Colonic mucosa (tissue), 4 donors: Measurements from ENCODE around the gene SPG11. TPM values are rescaled to one million over a fixed set of nuclear protein-coding genes. Genes with fewer than 3 reads are reported as not detected.

Experiments used
- DNase-seq: peaks from one replicate; pipeline ENCODE4 v3.0.0-alpha.2; 2020
- H3K27ac ChIP-seq: fragments of 200-600 bp; one replicate; pipeline ENCODE4 v1.8.0; 2021
- H3K27me3 ChIP-seq: fragments of 200-600 bp; one replicate; pipeline ENCODE4 v1.8.0; 2021
- H3K36me3 ChIP-seq: fragments of 200-600 bp; one replicate; pipeline ENCODE4 v1.8.0; 2021
- H3K4me1 ChIP-seq: fragments of 200-600 bp; one replicate; pipeline ENCODE4 v1.8.0; 2021; ENCODE audit warnings: mild to moderate bottlenecking
- H3K4me3 ChIP-seq: fragments of 200-600 bp; one replicate; pipeline ENCODE4 v1.8.0; 2021
- H3K9ac ChIP-seq, 2 donors: one replicate each; pipeline ENCODE4 v1.7.0; 2013; ENCODE audit warnings: control low read depth in 2 of 2, low read depth in 2 of 2, low read length in 2 of 2
- H3K9me3 ChIP-seq: fragments of 200-600 bp; one replicate; pipeline ENCODE4 v1.8.0; 2021
- CTCF ChIP-seq: fragments of 200-600 bp; IDR thresholded peaks from one replicate; pipeline ENCODE4 v1.8.0; 2022; ENCODE audit warnings: antibody characterized with exemption, mild to moderate bottlenecking
- intact Hi-C: fragments of 100-400 bp; cut with DNase I; formaldehyde crosslinking; loops from one replicate; pipeline ENCODE4 v1.14.1; 2022
- total RNA-seq, 2 donors: library from RNA; stranded (reverse); fragmentation: NEBNext Ultra II Directional in 1 of 2; extraction: Animal tissue kit (Norgen Biotek cat#: 25700) in 1 of 2; gene quantifications; one replicate each; pipeline ENCODE4 v1.2.1, GENCODE V29; 2021
- donor health status: healthy.
- donor health status: DM: no; HTN: no; CAD: no.
- donor health status: DM: no; HTN: no; CAD: no.

SPG11 gene
- total RNA-seq, 2 donors from 2014 or later, result 79.3 to 95.3 TPM

GRCh38 chr15:44584162-44584749 is 79.2 kb downstream of the SPG11 start:
- peak; percentile 47 for DNase-seq
- TF ChIP-seq CTCF, result peak; percentile 52

GRCh38 chr15:44580105-44580504 is 83.4 kb downstream of the SPG11 start:
- TF ChIP-seq CTCF, result no peak
- DNase-seq, result no peak
- intact Hi-C loops, result loop anchor here (5.0 kb wide), 1 partner anchor 352 kb away; no protein-coding TSS in a partner anchor

More at GRCh38 chr15:44584162-44584749, 79.2 kb downstream of the SPG11 start:
- H3K27ac ChIP-seq, result no peak overlapping the region
- H3K36me3 ChIP-seq, result peaks cover 18% of the 10 kb centered on the region
- H3K9ac ChIP-seq, result no peak overlapping the region
- no peak overlapping the region for H3K4me3 ChIP-seq
- H3K27me3 ChIP-seq, result no peaks in the 10 kb centered on the region
- H3K4me1 ChIP-seq, result no peaks in the 10 kb centered on the region
- intact Hi-C loops, result loop anchor here (5.0 kb wide), 1 partner anchor 348 kb away; no protein-coding TSS in a partner anchor
- no peaks in the 10 kb centered on the region for H3K9me3 ChIP-seq

GRCh38 chr15:44574734-44575133 is 88.7 kb downstream of the SPG11 start:
- H3K27me3 ChIP-seq, result no peaks in the 10 kb centered on the region
- DNase-seq, result no peak
- no peak overlapping the region for H3K9ac ChIP-seq
- TF ChIP-seq CTCF, result no peak
- no peak overlapping the region for H3K27ac ChIP-seq
- H3K4me1 ChIP-seq, result no peaks in the 10 kb centered on the region
- no peaks in the 10 kb centered on the region for H3K36me3 ChIP-seq
- H3K4me3 ChIP-seq, result no peak overlapping the region
- no peaks in the 10 kb centered on the region for H3K9me3 ChIP-seq
- intact Hi-C loops, result loop anchor here (10.0 kb wide), 1 partner anchor 160 kb away; the partner anchor contains the start of gene TRIM69

More at GRCh38 chr15:44580105-44580504, 83.4 kb downstream of the SPG11 start:
- Histone ChIP-seq H3K4me1 (no peaks in the 10 kb centered on the region), H3K27ac (no peak overlapping the region), H3K36me3 (peaks cover 14% of the 10 kb centered on the region), H3K27me3 (no peaks in the 10 kb centered on the region), H3K9me3 (no peaks in the 10 kb centered on the region), H3K9ac (no peak overlapping the region), H3K4me3 (no peak overlapping the region)

GRCh38 chr15:44573386-44573785 is 90.1 kb downstream of the SPG11 start:
- no peak overlapping the region for H3K9ac ChIP-seq
- no peaks in the 10 kb centered on the region for H3K4me1 ChIP-seq
- TF ChIP-seq CTCF, result no peak
- H3K27me3 ChIP-seq, result no peaks in the 10 kb centered on the region
- H3K4me3 ChIP-seq, result no peak overlapping the region
- H3K36me3 ChIP-seq, result no peaks in the 10 kb centered on the region
- DNase-seq, result no peak
- intact Hi-C loops, result loop anchor here (10.0 kb wide), 1 partner anchor 161 kb away; the partner anchor contains the start of gene TRIM69
- no peak overlapping the region for H3K27ac ChIP-seq
- H3K9me3 ChIP-seq, result no peaks in the 10 kb centered on the region

- Histone ChIP-seq H3K4me1 (no peaks in the 10 kb centered on the region), H3K27me3 (no peaks in the 10 kb centered on the region), H3K4me3 (no peak overlapping the region), H3K36me3 (peaks cover 15% of the 10 kb centered on the region), H3K27ac (no peak overlapping the region), H3K9ac (no peak overlapping the region), H3K9me3 (no peaks in the 10 kb centered on the region)
- no peak for TF ChIP-seq CTCF
- DNase-seq, result no peak
- intact Hi-C loops, result loop anchor here (10.0 kb wide), 1 partner anchor 164 kb away; the partner anchor contains the start of gene TRIM69
Measured at GRCh38 chr15:44570361-44570760, 93.1 kb downstream of the SPG11 start.
